IMR-90 (cell line): Measurements from ENCODE around the gene OR8B2. TPM values are rescaled to one million over a fixed set of nuclear protein-coding genes. Genes with fewer than 3 reads are reported as not detected.
"Not testable (repeated sequence)": the region's sequence is repeated elsewhere in the genome, so short reads cannot be mapped to it uniquely, and the experiment has no call there.

Experiments used
- ATAC-seq: fragments of 200-7000 bp; cut with Tn5 transposase; 2 replicates; pipeline ENCODE4 v1.9.1; 2020; ENCODE audit warnings: low read depth, mild to moderate bottlenecking, moderate library complexity
- BruUV-seq: library from RNA; stranded (reverse); fragments of 400-500 nt; replicated peaks from 2 replicates; lab custom pipeline; 2021; lab: Mats Ljungman, UMichigan
- CTCF ChIA-PET: fragments of 300-600 bp; formaldehyde crosslinking; extraction: SDS; loops from one replicate; lab custom pipeline; 2021; ENCODE audit warnings: antibody characterized with exemption; lab: Yijun Ruan, JAX
- POLR2A ChIA-PET: fragments of 300-600 bp; sonication (Branson Sonifier 250); formaldehyde crosslinking; loops from one replicate; lab custom pipeline; 2022; ENCODE audit warnings: antibody characterized with exemption; ENCODE audit not compliant: unreplicated experiment; lab: Charles Lee
- DNase-seq: peaks from one replicate; pipeline ENCODE4 v3.0.0; 2013
- H2AFZ ChIP-seq: replicated peaks from 2 replicates; pipeline ENCODE3; 2013; ENCODE audit warnings: low read length, mild to moderate bottlenecking; ENCODE audit not compliant: poor library complexity
- H2AK5ac ChIP-seq: 2 replicates; pipeline ENCODE4 v1.6.1; 2013; ENCODE audit warnings: low read depth, low read length, inconsistent platforms
- H2AK9ac ChIP-seq: replicated peaks from 2 replicates; pipeline ENCODE3; 2013; ENCODE audit warnings: mild to moderate bottlenecking, low read depth, low read length, moderate library complexity; ENCODE audit not compliant: poor library complexity
- H2BK120ac ChIP-seq: 2 replicates; pipeline ENCODE4 v1.6.1; 2013; ENCODE audit warnings: low read depth, low read length, inconsistent platforms
- H2BK15ac ChIP-seq: 3 replicates; pipeline ENCODE4 v1.6.1; 2013; ENCODE audit warnings: low read depth, low read length, inconsistent platforms
- H2BK20ac ChIP-seq: 2 replicates; pipeline ENCODE4 v1.6.1; 2013; ENCODE audit warnings: low read depth, mild to moderate bottlenecking, inconsistent platforms, low read length, moderate library complexity
- H2BK5ac ChIP-seq: 2 replicates; pipeline ENCODE4 v1.6.1; 2013; ENCODE audit warnings: mild to moderate bottlenecking, low read depth, low read length, inconsistent platforms; ENCODE audit not compliant: poor library complexity, severe bottlenecking
- H3K14ac ChIP-seq: replicated peaks from 2 replicates; pipeline ENCODE4 v1.6.1; 2013; ENCODE audit warnings: low read depth, low read length, inconsistent platforms
- H3K18ac ChIP-seq: 2 replicates; pipeline ENCODE4 v1.6.1; 2013; ENCODE audit warnings: low read depth, low read length, control low read depth
- H3K23ac ChIP-seq: 2 replicates; pipeline ENCODE4 v1.6.1; 2013; ENCODE audit warnings: low read depth, low read length, inconsistent platforms
- H3K27ac ChIP-seq: 2 replicates; pipeline ENCODE4 v1.5.1; 2013; ENCODE audit warnings: mild to moderate bottlenecking, control low read depth, low read length; ENCODE audit not compliant: insufficient read depth
- H3K27me3 ChIP-seq: 2 replicates; pipeline ENCODE4 v1.6.1; 2013; ENCODE audit warnings: low read length; ENCODE audit not compliant: control insufficient read depth, insufficient read depth
- H3K36me3 ChIP-seq: 2 replicates; pipeline ENCODE4 v1.6.1; 2013; ENCODE audit warnings: low read length, mixed read lengths; ENCODE audit not compliant: control insufficient read depth, insufficient read depth
- H3K4ac ChIP-seq: 2 replicates; pipeline ENCODE4 v1.6.1; 2013; ENCODE audit warnings: low read depth, low read length, inconsistent platforms
- H3K4me1 ChIP-seq: 2 replicates; pipeline ENCODE4 v1.6.1; 2013; ENCODE audit warnings: low read length, mixed read lengths; ENCODE audit not compliant: control insufficient read depth, insufficient read depth
- H3K4me2 ChIP-seq: 2 replicates; pipeline ENCODE4 v1.6.1; 2013; ENCODE audit warnings: low read depth, mild to moderate bottlenecking, control low read depth, low read length, moderate library complexity
- H3K4me3 ChIP-seq: 2 replicates; pipeline ENCODE4 v1.5.1; 2013; ENCODE audit warnings: low read depth, mild to moderate bottlenecking, control low read depth, low read length, moderate library complexity; ENCODE audit not compliant: insufficient read depth
- H3K56ac ChIP-seq: 2 replicates; pipeline ENCODE4 v1.6.1; 2013; ENCODE audit warnings: low read length, inconsistent platforms; ENCODE audit not compliant: insufficient read depth; ENCODE audit errors: extremely low read depth
- H3K79me1 ChIP-seq, 2 experiments: 2 replicates each; pipeline ENCODE4 v1.6.1; 2013; ENCODE audit warnings: low read length in 2 of 2, inconsistent platforms in 1 of 2, low read depth in 1 of 2
- H3K9ac ChIP-seq: 2 replicates; pipeline ENCODE4 v1.6.1; 2013; ENCODE audit warnings: low read depth, low read length, control low read depth
- H3K9me1 ChIP-seq: 2 replicates; pipeline ENCODE4 v1.6.1; 2013; ENCODE audit warnings: low read length, inconsistent platforms; ENCODE audit not compliant: insufficient read depth
- H3K9me3 ChIP-seq: 2 replicates; pipeline ENCODE4 v1.6.1; 2013; ENCODE audit warnings: low read length; ENCODE audit not compliant: control insufficient read depth, insufficient read depth
- H4K20me1 ChIP-seq: 2 replicates; pipeline ENCODE4 v1.6.1; 2013; ENCODE audit warnings: low read length, inconsistent platforms; ENCODE audit not compliant: insufficient read depth
- H4K5ac ChIP-seq: 2 replicates; pipeline ENCODE4 v1.6.1; 2013; ENCODE audit warnings: mild to moderate bottlenecking, low read depth, low read length, control low read depth
- H4K8ac ChIP-seq, 2 experiments: 2 replicates each; pipeline ENCODE4 v1.6.1; 2013; ENCODE audit warnings: low read depth in 2 of 2, low read length in 2 of 2, control low read depth in 1 of 2, inconsistent platforms in 1 of 2
- H4K91ac ChIP-seq: 2 replicates; pipeline ENCODE4 v1.6.1; 2013; ENCODE audit warnings: low read depth, low read length, inconsistent platforms; ENCODE audit not compliant: insufficient read depth
- WGBS, 2 experiments: methylation state at CpG; one replicate each; pipeline versions ENCODE4 v1.1.5 to v1.1.7; 2013; ENCODE audit warnings: missing lambda C conversion rate in 2 of 2; ENCODE audit not compliant: insufficient read length in 1 of 2; ENCODE audit errors: extremely low coverage in 2 of 2; 5-methylcytosine and 5-hydroxymethylcytosine counted together
- dilution Hi-C: fragments of 300-500 bp; cut with HindIII; formaldehyde crosslinking; loops from one replicate; pipeline ENCODE4 v1.14.3; 2018; ENCODE audit warnings: low sequenced_read_pairs; ENCODE audit not compliant: unreplicated experiment
- in situ Hi-C: fragments of 300-500 bp; cut with MboI; formaldehyde crosslinking; loops from 3 replicates; pipeline ENCODE4 v1.14.3; 2019; ENCODE audit warnings: low sequenced_read_pairs, inconsistent platforms, mixed read lengths
- intact Hi-C: fragments of 100-400 bp; cut with micrococcal nuclease; formaldehyde crosslinking; loops from 2 replicates; pipeline ENCODE4 v1.10.0; 2022
- polyA plus RNA-seq, 3 experiments: library from polyadenylated mRNA; depleted of rRNA; stranded (reverse); fragments of >200 nt; gene quantifications; 2 replicates each; pipeline ENCODE4 v1.2.3, GENCODE V29; 2012; ENCODE audit warnings: low replicate concordance in 1 of 3
- total RNA-seq: library from RNA; depleted of rRNA; stranded (reverse); fragments of >200 nt; gene quantifications from 2 replicates; pipeline ENCODE4 v1.2.3, GENCODE V29; 2012

Gene OR8B2
- total and polyA plus RNA-seq, 2 of the 4 experiments (the other 2 are of a cell fraction): not detected

- H4K5ac ChIP-seq, H2AK9ac ChIP-seq, H4K20me1 ChIP-seq, H3K14ac ChIP-seq, H4K8ac ChIP-seq, ATAC-seq, H2BK5ac ChIP-seq, dilution Hi-C loops, H4K91ac ChIP-seq, H3K9me3 ChIP-seq, H3K4ac ChIP-seq, BruUV-seq, H3K18ac ChIP-seq, H3K4me1 ChIP-seq, POLR2A ChIA-PET, H2AK5ac ChIP-seq, H2BK20ac ChIP-seq, H3K36me3 ChIP-seq, H2AFZ ChIP-seq, DNase-seq, H2BK15ac ChIP-seq, H3K4me3 ChIP-seq, H3K9ac ChIP-seq, H3K23ac ChIP-seq, H3K27me3 ChIP-seq, H3K79me1 ChIP-seq, H3K27ac ChIP-seq, H2BK120ac ChIP-seq, H3K4me2 ChIP-seq, H3K56ac ChIP-seq, H3K9me1 ChIP-seq: not testable (repeated sequence)
- CTCF ChIA-PET: interaction anchor here (0.8 to 1.5 kb wide), 3 partner anchors 11 to 198 kb away, joined by 3 to 10 read pairs (median 4); no protein-coding TSS in a partner anchor
- WGBS, 2 experiments: 100% methylated on average over 5 of the region's 27 CpGs; no CpG with 5 or more reads in 1 of the 2 experiments
- intact Hi-C loops: loop anchor here (5.0 to 10.0 kb wide), 3 partner anchors 116 to 462 kb away; partner anchors contain the start of gene ROBO3
- in situ Hi-C loops: loop anchor here (25.0 kb wide), 1 partner anchor 409 kb away; the partner anchor contains the start of gene MSANTD2
Measured at GRCh38 chr11:124403186-124403585, 18.9 kb upstream of the OR8B2 start.
